Smooth muscle cell (in vitro differentiated cells): ENCODE measurements around the gene HSPA1A. TPM values are rescaled to one million over a fixed set of nuclear protein-coding genes. Genes with fewer than 3 reads are reported as not detected.

ENCODE experiments used
- DNase-seq: peaks from one replicate; lab custom pipeline; 2025; ENCODE audit not compliant: unreplicated experiment; lab: John Stamatoyannopoulos, UW
- H2AFZ ChIP-seq: fragments of 200-600 bp; sonication (generic); 2 replicates; pipeline ENCODE4 v1.6.0; 2016; ENCODE audit warnings: antibody characterized with exemption, low read depth, mild to moderate bottlenecking
- H3F3A ChIP-seq: fragments of 200-600 bp; sonication (generic); 2 replicates; pipeline ENCODE4 v1.6.0; 2017; ENCODE audit warnings: antibody characterized with exemption, low read depth
- H3K27ac ChIP-seq: fragments of 200-600 bp; sonication (generic); 2 replicates; pipeline ENCODE4 v1.5.1; 2016; ENCODE audit warnings: low read depth, mild to moderate bottlenecking
- H3K27me3 ChIP-seq: fragments of 200-600 bp; sonication (generic); 2 replicates; pipeline ENCODE4 v1.6.1; 2016; ENCODE audit warnings: low read depth, mild to moderate bottlenecking
- H3K36me3 ChIP-seq: fragments of 200-600 bp; sonication (generic); 2 replicates; pipeline ENCODE4 v1.5.1; 2016; ENCODE audit warnings: low read depth
- H3K4me1 ChIP-seq: fragments of 200-600 bp; sonication (generic); 2 replicates; pipeline ENCODE4 v1.5.1; 2016; ENCODE audit warnings: low read depth
- H3K4me2 ChIP-seq: fragments of 200-600 bp; sonication (generic); 2 replicates; pipeline ENCODE4 v1.6.0; 2016; ENCODE audit warnings: mild to moderate bottlenecking
- H3K4me3 ChIP-seq: fragments of 200-600 bp; sonication (generic); 2 replicates; pipeline ENCODE4 v1.5.1; 2016; ENCODE audit warnings: mild to moderate bottlenecking
- H3K79me2 ChIP-seq: fragments of 200-600 bp; sonication (generic); 2 replicates; pipeline ENCODE4 v1.6.0; 2016; ENCODE audit warnings: low read depth, mild to moderate bottlenecking
- H3K9ac ChIP-seq: fragments of 200-600 bp; sonication (generic); 2 replicates; pipeline ENCODE4 v1.6.0; 2016; ENCODE audit warnings: low read depth
- H3K9me3 ChIP-seq: fragments of 200-600 bp; sonication (generic); replicated peaks from 2 replicates; pipeline ENCODE4 v1.5.1; 2016; ENCODE audit warnings: low read depth
- H4K20me1 ChIP-seq: fragments of 200-600 bp; sonication (generic); 2 replicates; pipeline ENCODE4 v1.6.0; 2016; ENCODE audit warnings: low read depth
- WGBS: methylation state at CpG from one replicate; pipeline ENCODE4 v1.1.7; 2016; ENCODE audit warnings: low lambda C conversion rate; 5-methylcytosine and 5-hydroxymethylcytosine counted together
- polyA plus RNA-seq: library from polyadenylated mRNA; unstranded; fragments of >200 nt; fragmentation: Nextera tagmentation; extraction: Ambion mirVana; gene quantifications from 2 replicates; pipeline ENCODE4 v1.2.1, GENCODE V29; 2016
- total RNA-seq: library from RNA; depleted of rRNA; stranded (reverse); fragments of >200 nt; gene quantifications from 2 replicates; pipeline ENCODE4 v1.2.3, GENCODE V29; 2014
- TF ChIP-seq, protein P1 (sequence below): fragments of 200-600 bp; sonication (generic); IDR thresholded peaks from 2 replicates; pipeline ENCODE4 v1.5.1; 2017; ENCODE audit warnings: borderline replicate concordance, mild to moderate bottlenecking, antibody characterized with exemption; ENCODE audit not compliant: insufficient read depth, poor library complexity, severe bottlenecking

The HSPA1A gene
- total and polyA plus RNA-seq, 2 experiments from 2014 or later = 52.6 to 61.2 TPM

DNA sequence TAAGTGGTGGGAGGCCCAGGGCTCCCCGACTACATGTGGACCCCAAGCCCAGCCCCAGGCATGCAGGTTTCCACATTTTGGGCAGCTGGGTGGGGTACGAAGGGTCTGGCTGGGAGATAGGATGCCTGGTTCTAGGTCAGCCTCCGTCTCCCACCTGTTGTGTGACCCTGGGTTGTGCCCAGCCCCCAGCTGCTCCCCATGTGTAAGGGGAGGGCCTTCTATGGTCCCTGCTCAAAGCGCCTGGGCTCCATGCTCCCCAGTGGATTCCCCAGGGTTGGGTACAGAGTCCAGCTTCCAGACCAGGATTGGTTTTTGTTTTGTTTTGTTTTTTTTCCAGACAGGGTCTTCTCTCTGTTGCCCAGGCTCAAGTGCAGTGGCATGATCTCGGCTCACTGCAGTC lies 37.1 kb upstream of the HSPA1A start:
- H3K4me2 ChIP-seq = no peak overlapping the region
- TF ChIP-seq, protein P1, sequence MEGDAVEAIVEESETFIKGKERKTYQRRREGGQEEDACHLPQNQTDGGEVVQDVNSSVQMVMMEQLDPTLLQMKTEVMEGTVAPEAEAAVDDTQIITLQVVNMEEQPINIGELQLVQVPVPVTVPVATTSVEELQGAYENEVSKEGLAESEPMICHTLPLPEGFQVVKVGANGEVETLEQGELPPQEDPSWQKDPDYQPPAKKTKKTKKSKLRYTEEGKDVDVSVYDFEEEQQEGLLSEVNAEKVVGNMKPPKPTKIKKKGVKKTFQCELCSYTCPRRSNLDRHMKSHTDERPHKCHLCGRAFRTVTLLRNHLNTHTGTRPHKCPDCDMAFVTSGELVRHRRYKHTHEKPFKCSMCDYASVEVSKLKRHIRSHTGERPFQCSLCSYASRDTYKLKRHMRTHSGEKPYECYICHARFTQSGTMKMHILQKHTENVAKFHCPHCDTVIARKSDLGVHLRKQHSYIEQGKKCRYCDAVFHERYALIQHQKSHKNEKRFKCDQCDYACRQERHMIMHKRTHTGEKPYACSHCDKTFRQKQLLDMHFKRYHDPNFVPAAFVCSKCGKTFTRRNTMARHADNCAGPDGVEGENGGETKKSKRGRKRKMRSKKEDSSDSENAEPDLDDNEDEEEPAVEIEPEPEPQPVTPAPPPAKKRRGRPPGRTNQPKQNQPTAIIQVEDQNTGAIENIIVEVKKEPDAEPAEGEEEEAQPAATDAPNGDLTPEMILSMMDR = no peak
- H3K9ac ChIP-seq = no peak overlapping the region
- H3K9me3 ChIP-seq = no peaks in the 10 kb centered on the region
- no peak for DNase-seq
- H3K36me3 ChIP-seq = no peaks in the 10 kb centered on the region
- 98% methylated on average over 5 of the region's 5 CpGs for WGBS
- H2AFZ ChIP-seq = no peak overlapping the region
- peaks cover 11% of the 10 kb centered on the region for H3F3A ChIP-seq
- no peaks in the 10 kb centered on the region for H4K20me1 ChIP-seq
- H3K27ac ChIP-seq = no peak overlapping the region
- H3K4me1 ChIP-seq = peaks cover 8% of the 10 kb centered on the region
- no peak overlapping the region for H3K4me3 ChIP-seq
- no peaks in the 10 kb centered on the region for H3K79me2 ChIP-seq
- no peaks in the 10 kb centered on the region for H3K27me3 ChIP-seq

DNA sequence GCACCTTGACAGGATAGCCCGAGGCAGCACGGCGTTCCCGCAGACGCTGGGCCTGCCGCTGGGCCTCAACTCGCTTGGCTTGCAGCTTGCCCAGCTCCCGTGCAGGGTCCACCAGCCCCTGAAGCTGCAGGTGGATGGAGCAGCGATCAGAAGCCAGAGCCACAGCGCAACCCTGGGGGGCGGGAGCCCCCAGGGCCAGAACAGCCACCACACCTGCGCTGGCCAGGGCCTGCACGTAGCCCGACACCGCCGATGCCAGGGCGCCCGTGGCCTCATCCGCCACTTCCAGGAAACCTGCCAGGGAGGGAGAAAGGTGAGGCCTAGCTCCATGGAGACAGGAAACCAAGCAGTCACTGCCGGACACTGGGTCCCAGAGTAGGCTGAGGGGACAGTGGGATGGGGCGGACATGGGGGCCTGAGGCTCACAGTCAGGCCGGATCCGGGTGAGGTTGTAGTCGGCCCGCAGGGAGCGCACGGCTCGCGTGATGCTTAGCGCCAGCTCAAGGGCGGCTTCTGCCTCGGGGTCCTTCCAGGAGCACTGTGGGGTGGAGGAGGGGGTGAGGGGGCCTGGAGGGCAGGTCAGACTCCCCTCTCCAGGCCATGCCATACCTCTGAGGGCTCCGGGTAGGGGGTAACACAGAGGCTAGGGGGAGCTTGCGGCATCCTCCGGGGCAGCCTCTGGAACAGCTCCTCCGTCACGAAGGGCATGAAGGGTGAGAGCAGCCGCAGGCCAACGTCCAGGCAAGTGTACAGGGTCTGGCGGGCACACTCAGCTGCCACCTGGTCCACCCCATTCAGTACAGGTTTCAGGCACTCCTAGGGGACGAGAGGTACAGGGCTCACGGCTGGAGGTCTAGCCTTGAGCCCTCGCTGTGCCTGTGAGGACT lies 36.1 kb upstream of the HSPA1A start:
- H2AFZ ChIP-seq = no peak overlapping the region
- DNase-seq = no peak
- H3K4me1 ChIP-seq = peaks cover 8% of the 10 kb centered on the region
- no peaks in the 10 kb centered on the region for H3K36me3 ChIP-seq
- WGBS = 97% methylated on average over 40 of the region's 43 CpGs
- H4K20me1 ChIP-seq = no peaks in the 10 kb centered on the region
- no peak overlapping the region for H3K27ac ChIP-seq
- no peaks in the 10 kb centered on the region for H3K9me3 ChIP-seq
- TF ChIP-seq, protein P1 = no peak
- H3K79me2 ChIP-seq = no peaks in the 10 kb centered on the region
- H3K4me3 ChIP-seq = no peak overlapping the region
- peaks cover 11% of the 10 kb centered on the region for H3F3A ChIP-seq
- no peak overlapping the region for H3K4me2 ChIP-seq
- H3K27me3 ChIP-seq = no peaks in the 10 kb centered on the region
- no peak overlapping the region for H3K9ac ChIP-seq

DNA sequence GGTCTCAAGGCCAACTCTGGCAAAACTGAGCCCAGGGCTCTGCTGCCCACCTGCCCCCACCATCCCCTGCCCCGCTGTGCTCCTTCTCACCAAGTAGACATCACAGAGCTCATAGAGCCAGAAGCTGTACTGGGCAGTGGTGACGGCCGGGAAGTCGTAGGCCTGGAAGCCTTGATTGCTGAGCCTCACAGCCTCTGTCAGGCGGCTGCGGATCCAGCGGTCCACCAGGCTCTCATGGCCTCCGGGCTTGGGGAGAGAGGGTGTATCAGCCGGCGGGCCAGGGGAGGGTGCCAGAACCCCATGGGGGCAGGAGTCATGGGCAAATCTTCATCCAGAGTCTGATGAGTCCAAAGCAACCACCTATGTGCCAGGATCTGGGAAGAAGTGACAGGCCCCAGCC lies 35.4 kb upstream of the HSPA1A start:
- H3K4me1 ChIP-seq = peaks cover 8% of the 10 kb centered on the region
- peaks cover 11% of the 10 kb centered on the region for H3F3A ChIP-seq
- no peaks in the 10 kb centered on the region for H3K79me2 ChIP-seq
- DNase-seq = no peak
- H3K9me3 ChIP-seq = no peaks in the 10 kb centered on the region
- no peaks in the 10 kb centered on the region for H3K36me3 ChIP-seq
- no peaks in the 10 kb centered on the region for H4K20me1 ChIP-seq
- H3K27me3 ChIP-seq = no peaks in the 10 kb centered on the region
- H3K9ac ChIP-seq = no peak overlapping the region
- over 99% methylated on average over 10 of the region's 10 CpGs for WGBS
- no peak overlapping the region for H2AFZ ChIP-seq
- TF ChIP-seq, protein P1 = no peak
- no peak overlapping the region for H3K4me3 ChIP-seq
- no peak overlapping the region for H3K27ac ChIP-seq
- no peak overlapping the region for H3K4me2 ChIP-seq
